Left lung (tissue), 10 donors: ENCODE measurements around the gene GRAMD4. TPM values are rescaled to one million over a fixed set of nuclear protein-coding genes. Genes with fewer than 3 reads are reported as not detected.

Experiments
- ATAC-seq: fragments of 200-7000 bp; cut with Tn5 transposase; one replicate; pipeline ENCODE4 v1.9.1; 2020; ENCODE audit warnings: moderate library complexity
- DNase-seq, 4 donors: peaks; one replicate each; pipeline ENCODE4 v3.0.0-alpha.2; 2013 to 2020
- H3K27ac ChIP-seq, 2 donors: fragments of 200-600 bp; sonication (generic) in 1 of 2; one replicate each; pipeline versions ENCODE4 v1.5.0 to v1.8.0; 2020 to 2021
- H3K27me3 ChIP-seq, 2 donors: fragments of 200-600 bp; sonication (generic) in 1 of 2; one replicate each; pipeline versions ENCODE4 v1.5.0 to v1.8.0; 2020 to 2021
- H3K36me3 ChIP-seq, 2 donors: fragments of 200-600 bp; sonication (generic) in 1 of 2; one replicate each; pipeline versions ENCODE4 v1.5.0 to v1.8.0; 2020 to 2021
- H3K4me1 ChIP-seq, 2 donors: fragments of 200-600 bp; one replicate each; pipeline ENCODE4 v1.8.0; 2021
- H3K4me3 ChIP-seq, 2 donors: fragments of 200-600 bp; sonication (generic) in 1 of 2; one replicate each; pipeline versions ENCODE4 v1.5.0 to v1.8.0; 2020 to 2021; ENCODE audit warnings: mild to moderate bottlenecking in 1 of 2
- H3K9me3 ChIP-seq, 2 donors: fragments of 200-600 bp; sonication (generic) in 1 of 2; one replicate each; pipeline versions ENCODE4 v1.5.0 to v1.8.0; 2020 to 2021
- CTCF ChIP-seq, 2 donors: fragments of 200-600 bp; sonication (generic) in 1 of 2; IDR thresholded peaks; one replicate each; pipeline versions ENCODE4 v1.5.0 to v1.8.0; 2021; ENCODE audit warnings: antibody characterized with exemption in 2 of 2
- intact Hi-C, 2 donors: fragments of 100-400 bp; cut with DNase I; formaldehyde crosslinking; loops; one replicate each; pipeline versions ENCODE4 v1.11.2 to v1.14.2; 2022
- polyA plus RNA-seq, 6 donors: library from polyadenylated mRNA; unstranded; fragments of 120-200 nt; gene quantifications; one replicate each; pipeline ENCODE4 v1.2.1, GENCODE V29; 2013; ENCODE audit not compliant: insufficient read length in 6 of 6
- total RNA-seq, 2 donors: library from RNA; stranded (reverse); fragmentation: NEBNext Ultra II Directional; extraction: Animal tissue kit (Norgen Biotek cat#: 25700); gene quantifications; one replicate each; pipeline ENCODE4 v1.2.1, GENCODE V29; 2021
- donor health status: DM: no; HTN: yes; CAD: no.
- donor health status: DM: no; HTN: no; CAD: no.

Gene GRAMD4
- total and polyA plus RNA-seq, 8 donors: 25.2 to 78.2 (median 36.6) TPM

DNA sequence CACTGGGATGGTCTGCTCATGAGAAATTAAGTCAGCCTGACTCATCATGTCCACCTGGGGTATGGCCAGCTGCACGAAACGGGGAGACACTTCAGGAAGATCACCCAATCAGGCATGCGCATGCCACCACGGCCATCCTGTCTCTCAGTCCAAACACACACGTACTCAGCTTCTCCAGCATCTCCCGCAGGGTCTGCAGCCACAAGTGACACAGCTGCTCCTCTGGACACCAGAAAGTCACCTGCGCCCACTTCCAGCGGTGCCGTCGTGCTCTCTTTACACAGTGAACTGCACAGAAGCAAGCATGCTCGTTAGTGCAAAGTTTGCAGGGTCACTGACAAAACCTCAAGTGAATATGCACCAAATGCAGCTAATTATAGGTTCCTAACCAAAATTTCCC is 99.7 kb downstream of the GRAMD4 start:
- Histone ChIP-seq H3K4me1 (no peaks in the 10 kb centered on the region), H3K4me3 (no peak overlapping the region), H3K9me3 (no peaks in the 10 kb centered on the region), H3K36me3 (peaks cover 0 to 72% of the 10 kb centered on the region in 2 donors), H3K27me3 (no peaks in the 10 kb centered on the region), H3K27ac (no peak overlapping the region)
- no peak for TF ChIP-seq CTCF (IDR thresholded peaks at IDR 0.05)
- intact Hi-C loops: no loop called here
- ATAC-seq (no peak), DNase-seq (no peak)

DNA sequence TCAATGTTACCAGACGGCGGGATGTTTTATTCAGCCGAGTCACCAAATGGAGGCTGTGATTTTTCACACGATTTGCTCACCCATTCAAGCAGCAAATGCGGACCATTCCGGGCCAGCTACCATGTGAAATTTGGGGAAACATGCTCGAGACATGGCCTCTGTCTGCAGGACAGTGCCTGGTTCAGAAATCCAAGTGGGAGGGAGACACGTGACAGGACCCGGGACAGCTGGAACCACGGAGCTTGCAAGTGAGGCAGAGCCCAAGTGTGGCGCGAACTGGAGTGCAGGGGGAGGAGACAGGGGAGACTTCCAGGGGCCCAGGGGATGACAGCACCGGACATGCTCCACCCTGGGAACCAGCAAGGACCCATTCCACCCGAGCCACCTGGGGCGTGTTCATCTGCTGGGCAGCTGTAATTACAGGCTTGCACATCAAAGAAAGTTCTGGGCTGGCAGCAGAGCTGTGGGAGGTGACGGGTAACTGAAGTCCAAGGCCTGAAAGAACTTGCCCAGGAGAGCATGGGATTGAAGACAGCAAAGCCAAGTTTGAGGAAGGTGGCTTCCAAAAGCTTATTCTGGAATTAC is 101.4 kb downstream of the GRAMD4 start:
- ATAC-seq (no peak), DNase-seq (no peak)
- TF ChIP-seq CTCF (IDR thresholded peaks at IDR 0.05): no peak
- H3K36me3 ChIP-seq: peaks cover 0 to 66% of the 10 kb centered on the region in 2 donors
- H3K27ac ChIP-seq: no peak overlapping the region
- intact Hi-C loops: no loop called here
- no peaks in the 10 kb centered on the region for H3K9me3 ChIP-seq
- no peak overlapping the region for H3K4me3 ChIP-seq
- no peaks in the 10 kb centered on the region for H3K27me3 ChIP-seq
- H3K4me1 ChIP-seq: no peaks in the 10 kb centered on the region

DNA sequence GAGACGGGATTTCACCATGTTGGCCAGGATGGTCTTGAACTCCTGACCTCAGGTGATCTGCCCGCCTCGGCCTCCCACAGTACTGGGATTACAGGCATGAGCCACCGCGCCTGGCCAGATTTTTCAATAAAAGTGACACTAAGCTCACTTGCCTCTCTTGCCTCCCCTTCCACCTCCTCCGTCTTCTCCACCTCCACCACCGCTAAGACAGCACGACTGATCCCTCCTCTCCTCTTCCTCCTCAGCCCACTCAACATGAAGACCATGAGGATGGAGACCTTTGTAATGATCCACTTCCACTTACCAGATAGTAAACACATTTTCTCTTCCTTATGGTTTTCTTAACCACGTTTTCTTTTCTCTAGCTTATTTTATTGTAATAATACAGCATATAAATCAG is 103.7 kb downstream of the GRAMD4 start:
- H3K36me3 ChIP-seq: peaks cover 0 to 57% of the 10 kb centered on the region in 2 donors
- ATAC-seq: no peak
- intact Hi-C loops: no loop called here

DNA sequence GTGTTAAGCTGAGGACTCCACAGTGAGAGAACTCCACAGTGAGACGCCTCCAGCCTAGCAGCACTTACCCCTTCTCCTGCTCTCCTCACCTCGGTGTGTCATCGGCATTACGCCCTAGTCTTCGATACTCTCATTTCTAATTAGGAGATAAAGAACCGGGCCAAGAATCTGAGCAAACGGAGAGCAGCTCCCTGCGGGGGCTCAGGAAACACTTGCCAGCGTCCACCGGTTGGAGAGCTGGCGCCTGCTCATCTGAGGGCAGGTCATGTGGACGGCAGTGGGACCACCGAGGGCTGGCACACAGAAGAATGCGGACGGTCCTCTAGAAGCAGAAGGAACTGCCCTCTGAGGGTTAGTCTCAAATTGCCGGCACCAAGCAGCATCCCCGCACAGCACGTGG is 104.9 kb downstream of the GRAMD4 start:
- Histone ChIP-seq H3K9me3 (no peaks in the 10 kb centered on the region), H3K27me3 (no peaks in the 10 kb centered on the region), H3K4me1 (no peaks in the 10 kb centered on the region), H3K36me3 (peaks cover 0 to 53% of the 10 kb centered on the region in 2 donors), H3K4me3 (no peak overlapping the region), H3K27ac (no peak overlapping the region)
- ATAC-seq (no peak), DNase-seq (no peak)
- intact Hi-C loops: no loop called here
- no peak for TF ChIP-seq CTCF (IDR thresholded peaks at IDR 0.05)

More for the DNA sequence above, 103.7 kb downstream of the GRAMD4 start:
- H3K9me3 ChIP-seq: no peaks in the 10 kb centered on the region
- H3K4me1 ChIP-seq: no peaks in the 10 kb centered on the region
- no peaks in the 10 kb centered on the region for H3K27me3 ChIP-seq
- no peak for DNase-seq
- H3K4me3 ChIP-seq: no peak overlapping the region
- no peak overlapping the region for H3K27ac ChIP-seq
- no peak for TF ChIP-seq CTCF (IDR thresholded peaks at IDR 0.05)

GRCh38 chr22:46726066-46726985 is 106.1 kb downstream of the GRAMD4 start:
- Histone ChIP-seq H3K4me3 (no peak overlapping the region), H3K27ac (no peak overlapping the region), H3K9me3 (no peaks in the 10 kb centered on the region), H3K27me3 (no peaks in the 10 kb centered on the region), H3K36me3 (peaks cover 0 to 43% of the 10 kb centered on the region in 2 donors), H3K4me1 (peaks cover 0 to 11% of the 10 kb centered on the region in 2 donors)
- intact Hi-C loops: no loop called here
- DNase-seq (peak in 1 of 4 donors; percentile 79), ATAC-seq (no peak)
- TF ChIP-seq CTCF (IDR thresholded peaks at IDR 0.05): no peak
